Activated CD4-positive, alpha-beta T cell treated with anti-CD3 and anti-CD28 coated beads for 1 hour (primary cell): ENCODE measurements around the gene DENND4B.
"Not testable (repeated sequence)": the region's sequence is repeated elsewhere in the genome, so short reads cannot be mapped to it uniquely, and the experiment has no call there.

Experiments
- DNase-seq: peaks from one replicate; pipeline ENCODE4 v3.0.0-alpha.2; 2020

The DENND4B gene

DNA sequence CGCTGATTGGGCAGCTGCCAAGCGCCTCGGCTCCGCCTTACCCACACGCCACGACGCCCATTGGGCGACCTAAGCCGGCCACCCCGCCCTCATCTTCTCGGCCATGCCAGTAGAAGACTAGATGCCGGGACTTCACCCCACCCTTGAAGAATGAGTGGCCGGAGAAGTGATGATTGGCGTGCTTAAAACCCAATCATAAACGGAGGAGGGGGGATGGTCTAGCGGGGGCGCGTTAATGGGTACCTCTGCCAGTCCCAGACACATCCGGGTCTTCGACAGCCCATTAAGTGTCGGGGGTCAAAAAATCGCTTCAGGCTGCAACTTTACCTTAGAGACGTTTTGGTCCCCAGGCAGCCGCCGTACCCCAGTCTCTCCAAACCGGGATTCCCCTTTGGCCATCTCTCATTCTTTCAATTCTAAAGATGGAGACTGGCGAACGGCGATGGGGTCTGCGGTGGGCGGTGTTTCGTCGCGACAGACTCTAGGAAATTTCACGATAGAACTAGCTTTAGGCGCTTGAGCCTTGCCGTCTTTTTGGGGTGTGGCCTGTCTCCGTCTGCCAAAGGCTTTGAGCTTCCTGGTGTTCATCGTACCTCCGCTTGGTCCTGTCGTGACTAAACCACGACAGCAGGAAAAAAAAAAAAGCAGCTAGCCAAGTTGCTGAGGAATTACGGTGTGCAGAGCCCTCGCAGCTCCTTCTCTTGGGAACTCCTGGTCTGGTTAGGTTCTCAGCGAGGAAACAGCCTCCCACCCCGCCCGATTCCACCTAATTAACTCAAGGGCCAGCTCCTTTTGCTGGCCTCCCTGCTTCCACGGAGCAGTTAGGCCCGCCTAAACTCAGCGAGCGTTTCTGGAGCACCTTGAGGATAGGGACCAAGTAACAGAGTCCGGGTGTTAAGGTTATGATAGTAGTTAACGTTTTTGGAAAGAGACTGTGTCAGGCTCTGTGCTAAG, 23.3 kb downstream of the DENND4B start, which contains the start of gene GATAD2B:
Gene GATAD2B, minus strand, starts transcription at position 1 of the 954 bp plus-strand sequence. CDS start 94,625 bp downstream, outside the sequence.
- peak; percentile 96 for DNase-seq

DNA sequence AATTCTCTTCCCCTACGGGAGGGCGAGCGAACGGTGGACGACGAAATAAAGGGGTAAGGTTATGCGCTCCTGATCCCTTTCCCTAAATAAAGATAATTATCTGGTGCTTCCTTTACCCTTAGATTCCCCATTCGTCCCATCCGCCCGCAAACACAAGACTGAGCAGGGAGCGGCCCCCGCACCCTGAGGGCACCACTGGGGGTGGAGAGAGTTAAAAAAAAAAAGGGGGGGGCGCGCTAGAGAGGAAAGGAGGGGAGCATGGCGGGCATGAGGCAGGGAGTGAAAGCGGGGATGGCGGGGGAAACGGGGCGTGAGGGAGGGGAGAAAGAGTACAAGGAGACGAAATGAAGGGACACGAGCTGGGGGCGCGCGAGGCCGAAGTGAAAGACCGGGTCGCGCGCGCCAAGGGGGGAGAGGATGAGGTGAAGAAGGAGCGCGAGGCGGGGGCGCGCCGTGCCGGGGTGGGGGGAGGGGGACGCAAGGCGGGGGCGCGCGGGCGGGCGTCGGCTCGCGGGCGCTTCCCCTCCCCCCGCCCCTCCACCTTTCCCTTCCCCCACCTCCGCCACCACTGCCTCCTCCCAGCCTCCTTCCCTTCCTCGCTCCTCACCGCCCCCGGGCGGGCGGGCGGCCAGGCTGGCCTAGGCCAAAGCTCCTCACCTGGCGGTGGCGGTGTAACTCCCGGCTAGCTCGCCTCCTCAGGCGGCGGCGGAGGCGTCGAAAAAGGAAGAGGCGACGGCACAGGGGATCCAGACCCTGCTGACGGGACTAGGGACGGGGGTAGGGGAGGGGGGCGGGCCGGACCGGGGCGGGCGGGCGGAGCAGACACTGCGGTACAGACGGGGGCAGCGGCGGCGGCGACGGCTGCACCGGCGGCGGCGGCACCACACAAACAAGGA, 24.2 kb downstream of the DENND4B start:
- DNase-seq, result no peak

DNA sequence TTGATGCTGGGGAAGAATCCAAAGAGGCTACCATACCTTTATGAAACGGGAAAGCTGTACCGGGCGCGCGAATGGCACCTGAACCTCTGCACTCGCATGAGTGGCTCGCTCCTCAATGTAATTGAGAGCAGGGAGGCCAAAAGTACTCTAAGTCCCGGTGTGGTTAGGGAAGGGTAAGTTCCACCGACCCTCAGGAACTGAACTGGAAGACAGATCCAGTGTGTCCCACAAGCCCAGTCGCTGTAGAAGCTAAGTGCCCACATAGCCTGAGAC, 24.8 kb downstream of the DENND4B start:
- no peak for DNase-seq

DNA sequence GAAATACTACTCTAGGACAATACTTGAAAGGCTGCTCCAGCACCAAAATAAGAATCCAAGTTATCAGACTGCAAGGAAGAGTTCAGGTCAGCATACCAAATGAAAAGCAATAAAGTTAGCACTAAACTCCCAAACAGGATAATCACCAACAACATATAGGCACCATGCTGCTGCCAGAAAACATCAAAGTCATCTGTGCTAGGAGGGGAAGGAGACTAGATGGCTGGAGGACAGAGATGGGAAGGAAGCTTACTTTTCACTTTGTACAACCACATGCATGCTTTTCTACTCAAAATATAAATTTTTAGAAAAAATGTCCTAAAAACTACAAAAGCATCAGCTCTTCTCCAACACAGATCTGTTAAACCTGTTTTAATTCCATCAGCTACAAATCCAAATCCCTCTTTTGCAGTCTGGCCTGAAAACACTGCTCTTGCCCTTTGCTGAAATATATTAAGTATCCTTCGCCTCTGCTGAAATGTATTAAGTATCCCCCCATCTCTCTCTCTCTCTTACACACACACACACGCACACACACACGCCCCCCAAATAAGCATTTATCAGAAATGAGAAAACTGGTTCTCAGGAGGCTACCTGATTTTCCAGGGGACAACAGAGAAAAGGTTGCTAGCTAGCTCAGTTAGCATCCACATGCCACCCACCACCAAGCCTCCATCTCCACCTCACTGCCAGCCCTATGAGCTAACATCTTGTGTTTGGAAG, 25.3 kb downstream of the DENND4B start:
- DNase-seq, result no peak

GRCh38 chr1:153919876-153920852, 26.4 kb downstream of the DENND4B start:
- no peak for DNase-seq

DNA sequence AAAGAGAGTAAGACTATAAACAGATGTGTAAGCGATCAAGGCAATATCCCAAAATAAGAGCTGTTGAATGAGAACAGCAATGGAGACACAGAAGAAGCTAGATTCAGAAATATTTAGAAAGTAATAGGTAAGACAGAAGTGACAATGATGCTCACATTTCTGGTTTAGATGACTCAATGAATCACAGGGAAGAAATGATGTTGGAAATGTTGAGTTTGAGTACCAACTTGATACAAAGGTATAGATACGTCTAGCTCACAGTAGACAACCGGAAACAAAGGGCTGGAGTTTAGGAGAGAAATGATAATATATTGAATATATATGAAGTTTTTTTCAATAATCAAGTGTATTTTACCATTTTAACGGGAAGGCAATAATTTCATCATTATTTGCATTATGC, 30.2 kb downstream of the DENND4B start:
- DNase-seq, result no peak

DNA sequence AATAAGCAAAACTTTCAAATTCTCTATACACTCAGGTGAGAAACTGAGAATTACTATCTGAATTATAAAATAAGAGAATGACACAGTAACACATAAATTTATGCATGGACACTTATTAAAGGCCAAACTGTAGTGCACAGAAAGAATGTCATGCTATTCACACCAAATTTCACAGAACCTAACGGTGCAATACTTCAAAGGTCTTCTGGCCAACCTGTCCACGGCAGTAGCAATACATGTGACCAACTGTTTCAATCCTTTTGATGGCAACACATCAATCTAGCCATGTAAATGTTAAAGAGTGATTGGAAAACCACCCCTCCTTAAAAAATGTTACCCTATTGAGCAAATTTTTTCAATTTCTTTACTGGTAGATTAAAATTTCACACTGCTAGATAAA, 34.2 kb downstream of the DENND4B start:
- DNase-seq, result no peak

GRCh38 chr1:153910560-153910959, 36.0 kb downstream of the DENND4B start:
- DNase-seq, result not testable (repeated sequence)

GRCh38 chr1:153908071-153908470, 38.4 kb downstream of the DENND4B start:
- DNase-seq, result no peak

GRCh38 chr1:153907134-153907533, 39.4 kb downstream of the DENND4B start:
- no peak for DNase-seq

- no peak for DNase-seq
Observed at GRCh38 chr1:153906396-153906795, 40.1 kb downstream of the DENND4B start.

GRCh38 chr1:153905908-153906307, 40.6 kb downstream of the DENND4B start:
- not testable (repeated sequence) for DNase-seq

- DNase-seq, result no peak
Observed at GRCh38 chr1:153903841-153904455, 42.6 kb downstream of the DENND4B start.

GRCh38 chr1:153899509-153899908, 47.0 kb downstream of the DENND4B start:
- DNase-seq, result no peak

GRCh38 chr1:153895866-153896265, 50.7 kb downstream of the DENND4B start:
- not testable (repeated sequence) for DNase-seq

DNA sequence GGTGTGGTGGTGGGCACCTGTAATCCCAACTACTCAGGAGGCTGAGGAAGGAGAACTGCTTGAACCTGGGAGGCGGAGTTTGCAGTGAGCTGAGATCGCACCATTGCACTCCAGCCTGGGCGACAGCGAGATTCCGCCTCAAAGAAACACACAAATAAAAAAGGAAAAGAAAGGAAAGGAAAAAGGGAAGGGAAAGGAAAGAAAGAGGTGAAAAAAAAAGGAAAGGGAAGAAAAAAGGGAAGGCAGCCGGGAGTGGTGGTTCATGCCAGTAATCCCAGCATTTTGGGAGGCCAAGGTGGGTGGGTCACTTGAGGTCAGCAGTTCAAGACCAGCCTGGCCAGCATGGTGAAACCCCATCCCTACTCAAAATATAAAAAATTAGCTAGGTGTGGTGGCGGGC, 55.5 kb downstream of the DENND4B start:
- not testable (repeated sequence) for DNase-seq

- DNase-seq, result no peak
Observed at GRCh38 chr1:153888533-153888932, 58.0 kb downstream of the DENND4B start.

- DNase-seq, result no peak
Observed at GRCh38 chr1:153886127-153886526, 60.4 kb downstream of the DENND4B start.

DNA sequence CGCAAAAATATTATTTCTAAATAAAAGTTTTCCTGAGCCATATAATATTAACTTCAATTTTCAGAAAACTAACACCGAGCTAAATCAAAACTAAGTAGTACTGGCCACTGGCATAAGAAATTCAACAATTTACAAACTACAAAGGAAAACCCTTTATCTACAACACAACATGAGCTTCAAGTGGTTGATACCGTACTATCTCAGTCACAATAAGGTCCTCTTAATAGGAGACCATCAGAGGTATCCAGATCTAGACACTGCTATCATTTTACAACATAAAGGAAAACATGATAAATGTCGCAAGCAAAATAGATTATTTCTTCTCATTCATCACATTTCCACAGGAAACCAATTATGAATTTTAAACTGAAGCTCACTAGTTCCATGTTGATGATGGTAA, 63.3 kb downstream of the DENND4B start:
- DNase-seq, result no peak

- DNase-seq, result no peak
Observed at GRCh38 chr1:153882296-153882912, 64.1 kb downstream of the DENND4B start.

DNA sequence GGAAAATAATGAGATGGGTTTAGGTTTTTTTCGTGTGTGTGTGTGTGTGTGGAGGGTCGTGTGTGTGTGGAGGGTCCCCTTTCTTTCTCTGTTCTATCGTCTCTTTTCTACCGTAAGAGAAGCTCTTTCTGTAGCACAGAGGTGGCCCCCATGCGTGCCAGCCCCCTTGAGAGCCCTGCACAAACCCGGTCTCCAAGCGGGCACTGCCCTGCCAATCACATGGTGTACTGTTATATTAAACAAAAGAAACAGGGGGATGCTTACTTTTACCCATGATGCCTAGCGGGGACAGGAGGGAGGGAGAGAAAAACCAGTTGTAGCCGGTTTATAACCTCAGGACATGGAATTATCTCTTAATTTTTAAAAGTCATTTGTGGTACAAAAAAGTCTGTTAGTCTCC, 64.8 kb downstream of the DENND4B start:
- no peak for DNase-seq
